ENCODE measurements around the gene UCK2.

UCK2 gene

DNA sequence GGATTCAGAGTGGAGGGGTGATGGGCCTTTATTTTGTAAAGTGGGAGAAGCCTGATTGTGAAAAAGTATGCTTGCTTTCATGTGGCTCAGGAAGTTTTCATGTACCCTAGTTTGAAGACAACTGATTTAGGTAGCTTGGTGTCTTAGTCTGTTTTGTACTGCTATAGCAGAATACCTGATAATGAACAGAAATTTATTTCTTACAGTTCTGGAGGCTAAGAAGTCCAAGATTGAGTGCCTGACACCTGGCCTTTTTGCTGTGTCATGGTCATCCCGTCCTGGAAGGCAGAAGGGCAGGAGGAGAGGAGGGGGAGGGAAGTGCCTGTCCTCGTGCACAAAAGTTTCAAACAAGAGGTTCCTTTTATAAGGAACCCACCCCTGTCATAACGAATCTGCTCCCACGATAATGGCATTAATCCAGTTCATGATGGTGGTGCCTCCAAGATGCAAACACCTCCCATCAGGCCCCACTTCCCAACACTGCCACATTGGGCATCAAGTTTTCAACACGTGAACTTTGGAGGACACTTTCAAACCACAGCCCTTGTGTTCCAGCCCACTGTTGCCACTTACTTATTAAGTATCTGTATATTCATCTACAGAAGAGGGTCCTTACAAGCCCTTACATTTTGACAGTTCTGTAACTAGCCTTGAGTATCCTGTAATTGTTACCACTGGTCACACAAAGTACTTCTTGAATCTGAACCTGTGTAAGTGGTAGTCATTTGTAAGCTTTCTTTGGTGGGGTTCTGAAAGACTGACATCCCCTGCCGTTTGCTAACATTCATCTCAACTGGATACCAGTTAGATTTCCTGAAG is 9.5 kb downstream of the UCK2 start:
- no peak for DNase-seq

DNA sequence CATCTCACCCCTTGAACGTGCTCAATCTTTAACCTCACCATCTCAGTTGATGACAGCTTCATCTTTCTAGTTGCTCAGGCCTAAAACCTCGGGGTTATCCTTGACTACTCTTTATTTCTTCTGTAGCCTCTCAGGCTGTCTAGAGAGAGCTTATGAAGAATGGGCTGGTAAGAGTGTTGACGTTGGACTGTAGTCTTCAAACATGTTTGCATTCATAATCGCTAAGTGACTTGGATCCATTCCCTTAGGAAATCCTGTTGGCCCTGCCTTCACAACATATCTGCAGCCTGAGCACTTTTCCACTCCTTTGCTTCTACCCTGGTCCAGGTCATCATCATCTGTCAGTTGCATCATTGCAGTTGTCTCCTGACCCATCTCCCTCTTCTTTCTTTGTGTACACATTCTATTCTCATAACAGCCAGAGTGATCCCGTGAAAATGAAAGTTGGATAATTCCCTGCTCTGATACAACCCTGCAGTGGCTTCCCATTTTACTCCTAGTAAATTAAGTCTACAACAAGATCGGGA is 10.5 kb downstream of the UCK2 start:
- no peak for DNase-seq

DNA sequence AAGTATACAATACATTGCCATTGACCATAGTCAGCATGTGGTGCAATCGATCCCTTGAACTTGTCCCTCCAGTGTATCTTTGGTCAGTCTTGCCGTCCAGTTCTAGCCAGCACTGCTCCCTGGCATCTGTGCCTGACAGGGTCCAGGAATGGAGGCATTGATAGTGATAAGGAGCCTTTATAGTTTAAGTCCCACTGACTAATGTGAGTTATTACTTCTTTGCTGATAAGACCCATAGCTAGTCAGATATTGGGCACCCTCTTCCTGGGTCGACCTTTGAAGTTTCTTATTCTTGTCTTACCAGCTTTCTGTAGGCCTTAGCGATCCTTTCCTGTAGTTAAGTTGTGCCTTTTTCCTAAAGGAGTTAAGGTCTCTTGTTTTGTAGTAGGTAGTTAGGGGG is 13.0 kb downstream of the UCK2 start:
- DNase-seq: no peak

DNA sequence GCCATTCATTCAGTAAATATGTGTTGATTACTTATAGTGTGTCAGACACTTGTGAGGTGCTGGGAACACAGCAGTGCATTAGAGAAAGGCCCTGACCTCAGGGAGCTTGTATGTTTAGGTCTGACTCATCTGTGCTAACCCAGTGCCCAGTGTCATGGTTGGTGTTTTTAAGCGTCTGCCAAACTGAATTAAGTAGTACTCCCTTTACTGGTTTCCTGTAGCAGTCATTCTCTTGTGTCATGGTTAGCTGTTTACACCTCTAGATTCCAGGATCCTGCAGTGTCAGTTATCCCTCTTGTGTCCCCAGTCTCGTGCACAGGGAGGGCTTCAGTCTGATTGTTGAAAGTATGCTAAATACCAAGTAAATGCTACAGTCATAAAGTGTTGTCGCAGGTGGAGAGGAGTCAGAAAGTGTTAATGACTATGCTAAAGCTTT is 14.2 kb downstream of the UCK2 start:
- no peak for DNase-seq

DNA sequence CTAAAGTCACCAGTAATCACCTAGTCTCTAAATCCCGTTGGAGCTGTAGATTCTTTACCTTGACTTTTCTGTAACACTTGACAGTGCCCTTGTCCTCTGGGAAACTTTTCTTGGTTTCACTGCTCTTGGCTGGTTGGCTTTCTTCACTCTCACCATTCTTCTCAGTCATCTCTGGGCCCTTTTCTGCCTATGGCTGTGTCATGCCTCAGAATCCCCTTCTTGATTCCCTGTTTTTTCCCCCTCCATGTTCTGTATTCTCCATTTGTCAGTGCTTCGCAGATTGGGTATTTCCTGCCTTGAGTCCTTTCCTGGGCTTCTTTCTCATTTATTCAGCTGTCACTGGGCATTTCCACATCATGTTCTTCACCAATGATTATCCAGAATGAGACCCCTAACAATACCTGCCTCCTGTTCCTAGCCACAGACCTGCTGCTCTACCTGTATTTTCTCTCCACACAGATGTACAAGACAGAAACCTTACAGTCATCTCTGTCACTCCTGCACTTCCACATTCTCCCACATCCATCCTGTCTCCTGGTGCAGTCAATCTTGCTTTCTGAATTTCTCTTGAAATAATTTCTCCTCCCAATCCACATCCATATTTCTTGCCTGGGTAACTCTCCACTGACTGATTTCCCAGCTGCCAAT is 14.7 kb downstream of the UCK2 start:
- no peak for DNase-seq

DNA sequence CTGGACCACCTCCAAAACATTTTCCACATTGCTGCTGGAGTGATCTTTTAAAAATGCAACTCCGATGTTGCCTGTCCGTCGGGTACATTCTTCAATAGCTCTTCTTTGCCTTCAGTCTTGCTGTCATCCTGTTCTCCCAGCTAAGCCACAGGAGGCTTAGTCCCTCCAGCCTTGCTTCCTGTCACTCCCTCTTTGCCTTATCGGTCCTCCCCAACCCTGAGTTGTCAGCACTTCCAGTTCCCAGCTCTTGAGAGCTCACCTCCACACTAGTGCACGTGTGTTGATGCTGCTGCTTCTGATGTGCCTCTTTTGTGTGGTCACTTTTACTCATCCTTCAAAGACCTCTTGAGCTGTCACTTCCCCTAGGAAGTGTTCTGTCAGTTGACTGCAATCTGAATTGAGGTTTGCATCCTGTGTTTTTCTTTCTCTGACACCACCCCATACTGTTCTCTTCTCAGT is 15.3 kb downstream of the UCK2 start:
- no peak for DNase-seq

DNA sequence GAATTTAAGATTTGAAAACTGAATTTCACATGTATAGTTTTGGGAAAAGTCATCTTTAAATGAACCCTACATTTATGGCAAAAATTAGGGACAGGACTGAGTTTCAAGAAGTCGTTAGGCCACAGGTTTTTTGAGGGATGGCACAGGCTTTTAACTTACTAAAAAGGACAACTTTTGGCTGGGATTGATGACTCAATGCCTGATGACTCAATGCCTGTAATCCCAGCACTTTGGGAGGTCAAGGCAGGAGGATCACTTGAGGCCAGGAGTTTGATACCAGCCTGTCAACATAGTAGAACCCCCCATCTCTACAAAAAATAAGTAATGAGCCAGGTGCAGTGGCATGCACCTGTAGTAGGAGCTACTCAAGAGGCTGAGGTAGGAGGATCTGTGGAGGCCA is 15.9 kb downstream of the UCK2 start:
- DNase-seq: no peak

DNA sequence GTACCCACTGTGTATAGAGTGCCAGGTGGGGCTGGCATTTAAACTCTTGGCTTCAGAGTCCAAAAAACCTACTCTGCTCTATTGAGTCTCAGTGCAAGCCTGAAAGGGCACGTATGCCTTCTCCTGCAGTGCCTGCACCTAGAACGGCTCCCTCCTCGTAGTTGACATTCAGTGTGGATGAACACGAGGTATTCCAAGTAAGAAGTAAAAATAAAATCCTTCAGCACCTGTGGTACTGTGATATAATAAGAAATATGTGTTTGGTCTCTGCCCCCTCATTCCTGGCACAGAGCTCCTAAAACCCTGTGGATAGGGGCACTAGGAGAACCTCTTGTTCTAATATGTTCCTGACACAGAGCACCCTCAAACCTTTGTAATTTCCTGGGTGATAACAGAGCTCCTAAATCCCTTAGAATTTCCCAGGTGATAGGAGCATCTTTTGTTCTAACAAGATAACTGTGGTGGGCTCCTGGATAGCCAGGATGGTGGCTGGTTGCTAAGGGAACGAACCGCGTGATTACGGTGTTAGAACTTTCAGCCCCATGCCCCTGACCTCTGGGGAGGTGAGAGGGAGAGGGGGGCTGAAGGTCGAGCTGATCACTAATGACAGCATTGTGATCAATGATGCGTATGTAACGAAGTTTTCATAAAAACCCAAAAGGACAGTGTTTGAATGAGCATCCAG is 16.8 kb downstream of the UCK2 start:
- DNase-seq: no peak

DNA sequence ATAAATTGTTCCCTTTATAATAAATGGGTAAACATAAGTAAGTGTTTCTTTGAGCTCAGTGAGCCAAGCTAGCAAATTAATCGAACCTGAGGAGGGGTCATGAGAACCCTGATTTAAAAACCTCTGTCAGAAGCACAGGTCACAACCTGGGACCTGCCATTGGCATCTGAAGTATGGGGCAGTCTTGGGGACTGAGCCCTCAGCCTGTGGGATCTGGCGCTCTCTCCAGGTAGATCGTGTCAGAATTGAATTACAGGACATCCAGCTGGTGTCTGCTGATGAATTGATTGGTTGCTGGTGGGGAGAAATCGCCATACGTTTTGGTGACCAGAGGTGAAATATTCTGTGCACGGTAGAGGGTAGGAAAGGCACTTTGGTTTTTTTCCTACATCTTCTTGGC is 17.5 kb downstream of the UCK2 start:
- no peak for DNase-seq

DNA sequence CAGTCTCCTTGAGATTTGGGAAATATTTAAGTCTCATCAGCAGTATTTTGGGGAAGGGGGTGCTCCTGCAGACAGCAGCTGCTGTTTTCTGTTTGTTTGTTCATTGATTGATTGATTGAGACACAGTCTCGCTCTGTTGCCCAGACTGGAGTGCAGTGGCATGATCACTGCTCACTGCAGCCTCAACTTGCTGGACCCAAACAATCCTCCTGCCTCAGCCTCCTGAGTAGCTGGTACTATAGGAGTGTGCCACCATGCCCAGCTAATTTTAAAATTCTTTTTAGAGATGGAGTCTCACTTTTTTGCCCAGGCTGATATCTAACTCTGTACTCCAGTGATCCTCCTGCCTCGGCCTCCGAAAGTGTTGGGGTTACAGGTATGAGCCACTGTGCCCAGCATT is 18.2 kb downstream of the UCK2 start:
- DNase-seq: no peak

DNA sequence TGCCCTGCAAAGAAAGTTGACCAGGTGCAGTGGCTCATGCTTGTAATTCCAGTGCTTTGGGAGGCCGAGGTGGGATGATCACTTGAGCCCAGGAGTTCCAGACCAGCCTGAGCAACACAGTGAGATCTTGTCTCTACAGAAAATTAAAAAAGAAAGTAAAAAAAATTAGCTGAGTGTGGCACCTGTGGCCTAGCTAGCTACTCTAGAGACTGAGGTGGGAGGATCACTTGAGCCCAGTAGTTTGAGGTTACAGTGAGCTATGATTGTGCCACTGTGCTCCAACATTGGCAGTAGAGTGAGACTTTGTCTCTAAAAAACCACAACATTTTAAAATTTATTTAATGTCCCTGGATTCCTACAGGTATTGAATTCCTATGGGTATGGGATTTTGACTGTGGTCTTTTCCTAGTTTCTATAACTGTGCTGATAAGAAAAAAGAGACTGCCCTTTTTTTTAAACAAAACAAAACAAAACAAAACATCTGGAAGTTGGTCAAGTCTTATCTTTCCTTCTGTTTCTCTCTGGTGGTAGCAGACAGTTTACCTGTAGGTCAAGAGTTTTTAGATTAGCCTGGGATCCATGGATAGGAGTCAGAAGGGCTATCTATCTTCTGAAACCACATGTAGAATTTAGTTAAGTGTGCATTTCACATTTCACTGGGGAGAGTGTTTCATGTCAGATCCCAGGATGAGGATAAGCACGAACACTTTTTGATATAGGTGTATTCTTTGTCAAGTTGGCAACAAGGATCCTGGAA is 18.8 kb downstream of the UCK2 start:
- DNase-seq: no peak

DNA sequence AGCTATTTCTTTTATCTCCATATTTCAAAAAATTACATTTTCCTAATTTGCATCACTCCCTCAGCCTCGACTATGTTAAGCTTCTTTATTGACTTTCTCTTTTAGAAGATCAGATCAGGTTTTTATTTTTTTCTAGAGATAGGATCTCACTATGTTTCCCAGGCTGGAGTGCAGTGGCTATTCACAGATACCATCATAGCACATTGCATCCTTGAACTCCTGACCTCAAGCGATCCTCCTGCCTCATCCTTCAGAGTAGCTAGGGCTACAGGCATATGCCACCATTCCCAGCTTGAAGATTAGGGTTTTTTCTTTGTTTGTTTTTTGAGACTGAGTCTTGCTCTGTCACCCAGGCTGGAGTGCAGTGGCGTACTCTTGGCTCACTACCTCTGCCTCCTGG is 20.1 kb downstream of the UCK2 start:
- DNase-seq: no peak

DNA sequence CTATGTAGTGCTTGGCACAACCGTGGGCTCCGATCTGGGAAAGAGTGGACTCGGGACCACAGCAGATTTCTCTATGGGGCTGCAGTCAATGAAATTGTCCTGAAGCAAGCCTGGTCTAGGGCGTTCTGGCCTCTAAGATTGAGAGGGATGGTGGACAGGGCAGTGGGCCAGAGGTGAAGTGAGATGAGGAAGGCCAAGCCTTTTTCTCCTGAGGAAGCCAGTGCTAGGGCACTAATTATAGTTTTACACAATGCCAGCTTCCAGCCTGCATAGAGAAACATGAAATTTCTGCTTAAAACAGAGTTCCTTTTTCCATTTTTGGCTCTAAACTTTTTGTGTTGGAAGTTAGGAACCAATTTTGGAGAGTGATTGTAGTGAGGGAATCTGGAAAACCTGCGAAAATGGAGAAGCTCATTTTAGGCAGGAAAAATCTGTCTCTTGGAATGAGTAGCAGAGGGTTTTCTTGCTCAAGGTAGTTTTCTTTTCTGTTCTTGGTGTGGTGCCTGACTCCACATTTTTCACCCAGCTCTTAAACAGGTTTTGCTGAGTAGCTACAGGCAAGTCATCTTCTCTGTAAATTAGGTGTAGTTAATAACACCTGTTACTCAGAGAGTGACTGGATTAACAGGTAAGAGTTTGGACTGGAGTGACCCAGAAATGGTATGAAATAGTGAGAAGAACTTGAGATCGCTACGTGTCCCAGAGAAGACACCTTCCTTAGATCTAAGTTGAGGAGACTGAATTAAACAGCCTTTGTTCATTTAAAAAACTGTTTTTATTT is 22.1 kb downstream of the UCK2 start:
- no peak for DNase-seq

DNA sequence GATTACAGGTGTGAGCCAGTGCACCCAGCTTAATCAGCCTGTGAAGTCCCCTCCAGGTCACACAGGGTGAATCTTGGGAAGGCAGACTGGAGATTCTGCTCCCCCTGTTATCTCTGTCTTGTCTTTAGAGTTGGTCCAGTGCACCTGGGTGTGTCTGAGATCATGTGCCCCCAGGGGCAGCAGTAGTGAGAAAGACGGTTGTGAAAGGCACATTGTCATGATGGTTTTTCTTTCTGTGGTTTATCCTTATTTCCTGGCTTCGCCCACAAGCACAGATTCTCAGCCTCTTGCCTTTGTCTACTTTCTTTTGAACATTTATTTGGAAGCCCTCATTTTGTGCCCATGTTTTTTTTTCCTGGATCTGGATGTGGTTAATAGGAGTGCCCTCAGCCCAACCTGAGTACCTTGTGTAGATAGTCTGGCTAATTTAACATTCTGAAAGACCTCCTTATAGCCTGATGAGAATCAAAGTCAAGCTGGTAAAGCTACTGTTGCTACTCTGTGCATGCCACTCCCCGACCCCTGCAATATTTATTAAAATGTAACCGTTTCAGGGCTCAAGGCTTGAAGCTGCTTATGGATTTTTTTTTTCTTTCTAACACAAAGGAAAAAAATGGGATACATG is 23.7 kb downstream of the UCK2 start:
- no peak for DNase-seq

DNA sequence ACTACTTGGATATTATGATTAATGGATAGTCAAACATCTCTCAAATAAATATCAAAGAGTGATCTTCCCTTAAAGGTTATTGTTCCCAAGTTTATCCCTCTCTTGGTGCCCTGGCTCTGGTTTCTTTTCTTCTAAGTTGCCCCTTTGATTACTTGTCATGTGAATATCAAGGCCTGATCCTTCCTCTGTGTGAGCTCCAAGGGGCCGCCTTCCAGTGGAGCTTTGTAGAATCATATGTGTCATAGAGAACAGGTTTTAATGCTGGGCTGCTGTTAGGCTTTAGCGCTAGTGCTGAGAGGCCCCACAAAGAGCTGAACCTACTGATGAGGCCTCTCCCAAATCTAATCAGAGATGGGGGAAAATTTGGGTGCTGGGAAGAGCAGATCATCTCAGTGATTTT is 25.5 kb downstream of the UCK2 start:
- no peak for DNase-seq

DNA sequence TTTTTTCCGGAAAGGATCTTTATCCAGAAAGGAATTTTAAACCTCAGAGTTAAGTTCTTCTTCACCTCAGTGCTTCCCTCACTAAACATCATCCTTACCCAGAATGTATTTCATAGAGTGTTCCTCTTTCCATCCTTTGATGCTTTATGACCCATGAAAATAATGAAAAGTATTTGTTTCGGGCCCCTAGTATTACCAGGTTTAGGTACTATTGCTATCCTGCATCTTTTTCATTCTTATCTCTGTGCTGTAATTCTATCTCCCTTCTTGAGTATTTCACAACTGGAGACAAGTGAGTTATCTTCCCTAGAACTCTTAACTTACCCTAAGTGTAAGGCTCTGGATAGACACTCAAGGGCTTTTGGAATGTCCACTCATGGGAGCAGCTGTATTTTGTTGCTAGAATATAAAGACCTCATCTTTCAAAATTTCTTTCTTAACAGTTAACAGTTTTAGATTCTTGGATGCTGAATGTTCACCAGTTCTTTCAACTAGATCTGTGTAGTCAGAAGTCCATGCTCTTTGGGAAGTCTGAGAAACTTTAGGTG is 26.2 kb downstream of the UCK2 start:
- no peak for DNase-seq

DNA sequence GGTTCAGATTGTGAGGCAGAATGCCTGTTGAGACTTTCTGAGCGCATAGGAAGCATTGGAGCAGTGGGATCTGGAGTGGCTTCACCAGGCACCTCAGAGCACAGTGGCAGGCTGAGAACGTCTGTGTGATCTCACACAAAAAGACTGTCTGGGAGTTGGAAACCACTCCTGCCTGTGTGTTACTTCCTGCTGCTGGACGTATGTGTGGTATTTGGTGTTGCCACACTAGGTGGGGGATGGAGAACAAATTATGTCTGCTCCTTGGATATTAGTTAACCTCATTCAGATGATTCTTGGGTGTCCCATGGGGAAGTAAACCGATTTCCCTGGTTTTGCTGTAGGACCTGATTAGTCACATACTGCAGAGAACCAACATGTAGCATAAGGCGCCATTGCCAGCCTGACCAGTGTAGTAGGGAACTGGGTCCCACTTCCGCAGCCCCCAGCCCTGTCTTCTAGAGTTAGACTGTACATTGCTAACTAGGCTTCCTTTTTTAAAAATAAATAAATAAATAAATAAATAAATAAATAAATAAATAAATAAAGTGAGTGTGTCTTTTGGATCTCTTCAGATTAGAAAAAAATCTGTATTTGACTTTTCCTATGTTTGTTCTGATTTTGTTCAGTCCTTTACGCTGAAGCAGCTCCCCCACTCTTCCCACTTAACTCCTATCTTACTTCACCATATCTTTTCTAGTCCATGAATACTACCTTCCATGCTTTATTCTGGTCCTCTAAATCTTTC is 26.9 kb downstream of the UCK2 start:
- no peak for DNase-seq

DNA sequence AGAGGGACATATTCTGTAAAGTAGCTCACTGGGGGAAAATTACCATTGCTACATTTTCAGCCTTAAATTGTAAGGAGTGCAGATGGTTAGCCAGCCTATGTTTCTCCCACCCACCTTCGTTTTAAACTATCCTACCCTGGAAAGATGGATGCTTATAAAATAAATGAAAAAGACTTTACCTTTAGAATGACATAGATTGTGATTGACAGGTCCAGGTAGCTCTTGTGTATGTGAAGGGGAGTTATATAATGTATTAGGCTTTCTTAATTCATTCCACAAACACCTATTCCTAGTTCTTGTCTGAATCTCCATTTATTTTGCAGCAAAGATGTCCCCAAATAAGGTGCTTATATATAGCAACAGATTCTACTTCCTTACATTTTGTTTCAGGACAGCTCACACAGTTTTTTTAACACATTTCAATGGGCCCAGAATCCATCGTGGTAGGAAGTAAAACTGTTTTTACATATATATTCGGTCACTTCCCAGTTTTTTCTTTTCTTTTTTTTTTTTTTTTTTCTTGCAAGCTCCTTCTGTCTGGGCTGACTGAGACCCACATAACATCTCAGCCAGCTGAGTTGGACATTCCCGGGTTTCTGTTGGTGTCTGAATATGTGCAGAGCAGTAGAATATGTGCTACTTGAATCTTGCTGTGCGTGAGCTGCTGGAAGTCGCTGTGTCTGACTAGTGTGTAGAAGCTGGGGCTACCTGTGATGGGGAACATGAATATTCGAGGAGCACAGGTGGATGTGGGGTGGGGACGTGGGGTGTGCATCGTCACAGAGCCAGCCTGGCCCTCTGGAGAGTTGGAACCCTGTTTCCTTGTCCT is 27.8 kb downstream of the UCK2 start:
- DNase-seq: no peak

DNA sequence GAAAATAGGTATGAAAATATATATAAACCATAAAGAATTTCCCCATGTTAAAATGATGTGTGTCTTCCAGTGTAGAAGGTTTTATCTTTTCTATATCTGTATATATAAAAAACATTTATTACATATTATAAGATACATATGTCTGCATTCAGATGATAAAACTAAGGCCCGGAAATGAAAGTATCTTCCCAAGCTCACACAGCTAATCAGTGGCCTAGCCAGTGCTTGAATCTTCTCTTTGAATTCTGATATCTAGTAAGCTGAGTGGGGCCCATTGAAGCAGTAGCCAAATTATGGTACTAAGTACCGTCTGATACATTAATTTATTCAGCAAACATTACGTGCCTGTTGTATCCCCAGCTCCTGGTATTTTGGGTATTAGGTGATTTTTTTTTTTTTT is 28.6 kb downstream of the UCK2 start:
- DNase-seq: no peak

DNA sequence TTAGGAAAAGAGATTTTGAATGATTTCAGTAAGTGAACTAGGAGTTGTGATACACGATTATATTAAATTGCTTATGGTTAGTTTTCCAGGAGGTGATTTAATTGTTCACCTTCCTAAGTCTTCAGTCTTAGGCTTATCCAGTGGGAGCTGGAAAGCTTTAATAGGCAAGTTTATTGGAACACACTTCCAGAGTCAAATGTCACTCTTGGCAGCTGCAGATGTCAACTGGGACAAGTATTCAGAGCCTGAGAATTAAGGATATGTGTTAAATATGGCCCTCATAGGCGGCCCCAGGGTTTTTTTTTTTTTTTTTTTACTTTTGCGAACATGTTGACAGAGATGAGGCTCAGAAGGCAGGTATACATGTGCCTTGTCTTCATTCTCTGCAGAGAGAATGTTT is 29.2 kb downstream of the UCK2 start:
- no peak for DNase-seq

All from NCI-H2227 treated with DMSO at 0.1 percent for 48 hours (cell line).